HCT116 (cell line): Measurements from ENCODE around the gene MYLK. TPM values are rescaled to one million over a fixed set of nuclear protein-coding genes. Genes with fewer than 3 reads are reported as not detected.

ENCODE experiments used
- ATAC-seq: fragments of 200-7000 bp; cut with Tn5 transposase; 2 replicates; pipeline ENCODE4 v1.9.1; 2020; ENCODE audit warnings: mild to moderate bottlenecking, moderate library complexity
- BruUV-seq: library from RNA; stranded (reverse); fragments of 400-500 nt; replicated peaks from 2 replicates; lab custom pipeline; 2021; lab: Mats Ljungman, UMichigan
- CTCF ChIA-PET: fragments of 300-600 bp; sonication (Branson Sonifier 250); formaldehyde crosslinking; loops from one replicate; lab custom pipeline; 2021; ENCODE audit warnings: antibody characterized with exemption; lab: Charles Lee
- POLR2A ChIA-PET: fragments of 300-600, 350-600 bp; sonication (Branson Sonifier 250); formaldehyde crosslinking; loops from one replicate; lab custom pipeline; 2021; ENCODE audit warnings: antibody characterized with exemption; lab: Charles Lee
- RAD21 ChIA-PET, 2 experiments: fragments of 300-600 bp; sonication (Branson Sonifier 250); formaldehyde crosslinking; loops; one replicate each; lab custom pipeline; 2023; ENCODE audit warnings: low total read pairs in 2 of 2; ENCODE audit not compliant: uncharacterized antibody in 2 of 2, unreplicated experiment in 2 of 2, low non-redundant PET in 1 of 2; lab: Charles Lee
- DNase-seq: peaks from one replicate; pipeline ENCODE4 v3.0.0-alpha.2; 2010; ENCODE audit warnings: low read depth, low spot score
- H2AFZ ChIP-seq: fragments of 200-600 bp; shearing (Covaris generic), sonication (generic); 2 replicates; pipeline ENCODE4 v1.6.1; 2017; ENCODE audit warnings: low read depth, mixed run types, mixed read lengths, antibody characterized with exemption, low read length; ENCODE audit not compliant: poor library complexity, severe bottlenecking
- H3K27ac ChIP-seq: 2 replicates; pipeline ENCODE4 v1.5.1; 2012; ENCODE audit warnings: low read depth, low read length
- H3K27me3 ChIP-seq: fragments of 200-600 bp; sonication (generic); 2 replicates; pipeline ENCODE4 v1.6.1; 2016; ENCODE audit warnings: mixed run types, low read length, mixed read lengths; ENCODE audit not compliant: insufficient read depth
- H3K36me3 ChIP-seq, 2 experiments: fragments of 200-500 bp in 1 of 2; fragments of 200-600 bp in 1 of 2; sonication (Bioruptor generic) in 1 of 2; sonication (generic) in 1 of 2; 2 replicates each; pipeline versions ENCODE4 v1.5.1 to v1.6.1; 2014 to 2016; ENCODE audit warnings: low read length in 2 of 2, inconsistent platforms in 1 of 2, mixed read lengths in 1 of 2, mixed run types in 1 of 2; ENCODE audit not compliant: insufficient read depth in 2 of 2, control insufficient read depth in 1 of 2
- H3K4me1 ChIP-seq, 2 experiments: fragments of 200-600 bp in 1 of 2; sonication (generic) in 1 of 2; 2 replicates each; pipeline versions ENCODE4 v1.5.1 to v1.6.1; 2012 to 2017; ENCODE audit warnings: low read length in 2 of 2, inconsistent platforms in 1 of 2, mild to moderate bottlenecking in 1 of 2, mixed read lengths in 1 of 2, mixed run types in 1 of 2, moderate library complexity in 1 of 2; ENCODE audit not compliant: insufficient read depth in 2 of 2, control insufficient read depth in 1 of 2
- H3K4me2 ChIP-seq: fragments of 200-600 bp; sonication (generic); 2 replicates; pipeline ENCODE4 v1.6.1; 2017; ENCODE audit warnings: mixed run types, low read length, mixed read lengths
- H3K4me3 ChIP-seq, 2 experiments: fragments of 200-600 bp in 1 of 2; sonication (generic) in 1 of 2; replicated peaks in 1 of 2; 2 replicates each; pipeline ENCODE4 v1.5.1; 2011 to 2016; ENCODE audit warnings: low read length in 2 of 2, control low read depth in 1 of 2, low read depth in 1 of 2, mild to moderate bottlenecking in 1 of 2, mixed read lengths in 1 of 2, mixed run types in 1 of 2
- H3K79me2 ChIP-seq: fragments of 200-600 bp; sonication (generic); 2 replicates; pipeline ENCODE4 v1.6.1; 2017; ENCODE audit warnings: mild to moderate bottlenecking, mixed run types, low read length, moderate library complexity, mixed read lengths; ENCODE audit not compliant: insufficient read depth
- H3K9ac ChIP-seq: fragments of 200-600 bp; sonication (generic); 2 replicates; pipeline ENCODE4 v1.6.1; 2016; ENCODE audit warnings: low read length, mixed read lengths
- H3K9me2 ChIP-seq: fragments of 200-600 bp; sonication (generic), shearing (Covaris generic); 2 replicates; pipeline ENCODE4 v1.6.1; 2017; ENCODE audit warnings: mixed run types, mild to moderate bottlenecking, moderate library complexity; ENCODE audit not compliant: insufficient read depth
- H3K9me3 ChIP-seq, 2 experiments: fragments of 200-500 bp in 1 of 2; fragments of 200-600 bp in 1 of 2; sonication (Bioruptor generic) in 1 of 2; sonication (generic) in 1 of 2; 2 replicates each; pipeline ENCODE4 v1.6.1; 2014 to 2017; ENCODE audit warnings: low read length in 2 of 2, mixed read lengths in 2 of 2, inconsistent platforms in 1 of 2, low read depth in 1 of 2, mild to moderate bottlenecking in 1 of 2, mixed run types in 1 of 2, moderate library complexity in 1 of 2; ENCODE audit not compliant: control insufficient read depth in 1 of 2, insufficient read depth in 1 of 2
- H4K20me1 ChIP-seq: fragments of 200-600 bp; sonication (generic), shearing (Covaris generic); 2 replicates; pipeline ENCODE4 v1.6.1; 2017; ENCODE audit warnings: mixed run types, mild to moderate bottlenecking, moderate library complexity; ENCODE audit not compliant: insufficient read depth
- CBX3 ChIP-seq: IDR thresholded peaks from 2 replicates; pipeline ENCODE4 v1.6.1; 2012; ENCODE audit warnings: low read depth
- EGR1 ChIP-seq: IDR thresholded peaks from 2 replicates; pipeline ENCODE4 v1.6.1; 2012; ENCODE audit warnings: low read depth
- ELF1 ChIP-seq: IDR thresholded peaks from 2 replicates; pipeline ENCODE4 v1.6.1; 2012; ENCODE audit warnings: low read depth, borderline replicate concordance
- POLR2AphosphoS5 ChIP-seq: IDR thresholded peaks from 2 replicates; pipeline ENCODE4 v1.6.1; 2011; ENCODE audit warnings: mild to moderate bottlenecking, low read depth, low read length, moderate library complexity
- SRF ChIP-seq: IDR thresholded peaks from 2 replicates; pipeline ENCODE4 v1.6.1; 2012; ENCODE audit warnings: low read depth
- TCF7L2 ChIP-seq: IDR thresholded peaks from 2 replicates; pipeline ENCODE4 v1.7.0; 2011; ENCODE audit warnings: borderline replicate concordance, inconsistent platforms; ENCODE audit not compliant: insufficient read depth, insufficient read length; ENCODE audit errors: extremely low read depth
- ZFX ChIP-seq: fragments of 450-650 bp; IDR thresholded peaks from 2 replicates; pipeline ENCODE4 v1.6.1; 2017
- intact Hi-C: fragments of 100-400 bp; cut with micrococcal nuclease; formaldehyde crosslinking; loops from 2 replicates; pipeline ENCODE4 v1.10.0; 2022
- total RNA-seq: library from RNA; stranded (reverse); gene quantifications from one replicate; pipeline ENCODE4 v1.2.1, GENCODE V29; 2021; ENCODE audit not compliant: unreplicated experiment
- TF ChIP-seq, protein P1 (sequence below), 3 experiments: fragments of 200-600 bp in 1 of 3; sonication (generic) in 1 of 3; IDR thresholded peaks in 2 of 3; conservative IDR thresholded peaks in 1 of 3; 2 replicates each; pipeline ENCODE4 v1.5.1; 2012 to 2017; ENCODE audit warnings: low read depth in 2 of 3, low read length in 2 of 3, antibody characterized with exemption in 1 of 3, borderline replicate concordance in 1 of 3, control low read depth in 1 of 3, mild to moderate bottlenecking in 1 of 3, mixed read lengths in 1 of 3, mixed run types in 1 of 3, moderate library complexity in 1 of 3; ENCODE audit not compliant: insufficient read depth in 1 of 3
- TF ChIP-seq, protein P2 (sequence below): IDR thresholded peaks from 2 replicates; pipeline ENCODE4 v1.6.1; 2012; ENCODE audit warnings: low read depth

The MYLK gene
- total RNA-seq, 1 experiment from 2014 or later, result 3.8 TPM

DNA sequence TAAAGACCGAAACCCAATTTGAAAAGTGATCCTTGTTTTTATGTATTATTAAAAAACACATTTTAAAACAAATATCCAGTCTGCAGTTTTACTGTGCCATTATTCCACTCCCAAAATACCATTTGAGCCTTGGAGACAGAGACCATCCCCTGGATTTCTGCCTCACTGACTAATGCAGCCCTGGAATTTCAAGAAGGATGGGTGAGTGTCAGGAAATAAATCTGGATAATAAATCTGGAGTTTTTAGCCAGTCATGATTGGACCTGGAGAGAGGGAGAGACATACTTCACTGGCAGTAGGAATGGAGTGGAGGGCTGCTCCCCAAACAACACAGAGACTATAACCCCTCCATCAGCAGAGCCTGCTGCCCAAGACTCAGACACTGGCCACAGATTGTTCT is 123.3 kb downstream of the MYLK start:
- Histone ChIP-seq H3K27ac (no peak overlapping the region), H3K4me1 (no peaks in the 10 kb centered on the region), H3K4me2 (no peak overlapping the region), H3K9me3 (no peaks in the 10 kb centered on the region), H3K4me3 (no peak overlapping the region), H3K9ac (no peak overlapping the region), H2AFZ (no peak overlapping the region), H3K27me3 (no peaks in the 10 kb centered on the region), H4K20me1 (no peaks in the 10 kb centered on the region; the same call in 1 of the 2 replicates), H3K79me2 (no peaks in the 10 kb centered on the region), H3K9me2 (no peaks in the 10 kb centered on the region), H3K36me3 (no peaks in the 10 kb centered on the region)
- POLR2A ChIA-PET, result no interaction called here
- intact Hi-C loops, result no loop called here
- no peak for DNase-seq
- RAD21 ChIA-PET, result no interaction called here
- no peak for TF ChIP-seq TCF7L2
- CTCF ChIA-PET, result no interaction called here
- no TSS peak for BruUV-seq
- ATAC-seq, result no peak

DNA sequence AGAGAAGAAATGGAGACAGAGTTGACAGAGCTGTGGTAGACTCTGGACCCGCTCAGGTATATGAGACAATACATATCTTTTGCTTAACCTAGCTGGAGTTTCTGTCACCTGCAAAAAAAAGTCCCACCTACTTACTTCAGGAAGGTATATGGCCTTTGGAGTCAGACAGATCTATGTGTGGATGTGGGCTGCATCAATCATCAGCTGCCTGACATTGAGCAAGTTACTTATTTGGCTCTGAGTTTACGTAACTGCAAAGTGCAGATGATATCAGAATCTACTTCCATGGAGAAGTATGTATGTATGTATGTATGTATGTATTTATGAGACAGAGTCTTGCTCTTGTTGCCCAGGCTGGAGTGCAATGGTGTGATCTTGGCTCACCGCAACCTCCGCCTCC is 124.3 kb downstream of the MYLK start:
- H3K4me1 ChIP-seq, result peaks cover 6 to 8% of the 10 kb centered on the region in 2 experiments; a peak in 3 of 4 replicates
- no peak overlapping the region for H3K4me3 ChIP-seq
- no peaks in the 10 kb centered on the region for H3K36me3 ChIP-seq
- ChIA-PET CTCF (no interaction called here), RAD21 (no interaction called here), POLR2A (no interaction called here)
- no peaks in the 10 kb centered on the region for H3K9me3 ChIP-seq
- H3K27me3 ChIP-seq, result no peaks in the 10 kb centered on the region
- no peak overlapping the region for H3K9ac ChIP-seq
- no peak overlapping the region for H3K27ac ChIP-seq
- no peak for ATAC-seq
- no peak overlapping the region for H3K4me2 ChIP-seq
- no peak overlapping the region for H2AFZ ChIP-seq
- no TSS peak for BruUV-seq
- no peaks in the 10 kb centered on the region; the same call in 1 of the 2 replicates for H4K20me1 ChIP-seq
- H3K79me2 ChIP-seq, result no peaks in the 10 kb centered on the region
- intact Hi-C loops, result no loop called here
- TF ChIP-seq CBX3 (no peak), SRF (no peak), ZFX (no peak), ELF1 (no peak), TCF7L2 (no peak), EGR1 (no peak), POLR2AphosphoS5 (no peak)
- TF ChIP-seq, protein P1, sequence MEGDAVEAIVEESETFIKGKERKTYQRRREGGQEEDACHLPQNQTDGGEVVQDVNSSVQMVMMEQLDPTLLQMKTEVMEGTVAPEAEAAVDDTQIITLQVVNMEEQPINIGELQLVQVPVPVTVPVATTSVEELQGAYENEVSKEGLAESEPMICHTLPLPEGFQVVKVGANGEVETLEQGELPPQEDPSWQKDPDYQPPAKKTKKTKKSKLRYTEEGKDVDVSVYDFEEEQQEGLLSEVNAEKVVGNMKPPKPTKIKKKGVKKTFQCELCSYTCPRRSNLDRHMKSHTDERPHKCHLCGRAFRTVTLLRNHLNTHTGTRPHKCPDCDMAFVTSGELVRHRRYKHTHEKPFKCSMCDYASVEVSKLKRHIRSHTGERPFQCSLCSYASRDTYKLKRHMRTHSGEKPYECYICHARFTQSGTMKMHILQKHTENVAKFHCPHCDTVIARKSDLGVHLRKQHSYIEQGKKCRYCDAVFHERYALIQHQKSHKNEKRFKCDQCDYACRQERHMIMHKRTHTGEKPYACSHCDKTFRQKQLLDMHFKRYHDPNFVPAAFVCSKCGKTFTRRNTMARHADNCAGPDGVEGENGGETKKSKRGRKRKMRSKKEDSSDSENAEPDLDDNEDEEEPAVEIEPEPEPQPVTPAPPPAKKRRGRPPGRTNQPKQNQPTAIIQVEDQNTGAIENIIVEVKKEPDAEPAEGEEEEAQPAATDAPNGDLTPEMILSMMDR (IDR thresholded peaks at IDR 0.05 in 2 of 3, conservative IDR thresholded peaks at IDR 0.05 in 1 of 3; ENCODE audit: borderline replicate concordance in 1 of 3, insufficient read depth in 1 of 3, low read depth in 2 of 3, low read length in 2 of 3), result no peak
- TF ChIP-seq, protein P2, sequence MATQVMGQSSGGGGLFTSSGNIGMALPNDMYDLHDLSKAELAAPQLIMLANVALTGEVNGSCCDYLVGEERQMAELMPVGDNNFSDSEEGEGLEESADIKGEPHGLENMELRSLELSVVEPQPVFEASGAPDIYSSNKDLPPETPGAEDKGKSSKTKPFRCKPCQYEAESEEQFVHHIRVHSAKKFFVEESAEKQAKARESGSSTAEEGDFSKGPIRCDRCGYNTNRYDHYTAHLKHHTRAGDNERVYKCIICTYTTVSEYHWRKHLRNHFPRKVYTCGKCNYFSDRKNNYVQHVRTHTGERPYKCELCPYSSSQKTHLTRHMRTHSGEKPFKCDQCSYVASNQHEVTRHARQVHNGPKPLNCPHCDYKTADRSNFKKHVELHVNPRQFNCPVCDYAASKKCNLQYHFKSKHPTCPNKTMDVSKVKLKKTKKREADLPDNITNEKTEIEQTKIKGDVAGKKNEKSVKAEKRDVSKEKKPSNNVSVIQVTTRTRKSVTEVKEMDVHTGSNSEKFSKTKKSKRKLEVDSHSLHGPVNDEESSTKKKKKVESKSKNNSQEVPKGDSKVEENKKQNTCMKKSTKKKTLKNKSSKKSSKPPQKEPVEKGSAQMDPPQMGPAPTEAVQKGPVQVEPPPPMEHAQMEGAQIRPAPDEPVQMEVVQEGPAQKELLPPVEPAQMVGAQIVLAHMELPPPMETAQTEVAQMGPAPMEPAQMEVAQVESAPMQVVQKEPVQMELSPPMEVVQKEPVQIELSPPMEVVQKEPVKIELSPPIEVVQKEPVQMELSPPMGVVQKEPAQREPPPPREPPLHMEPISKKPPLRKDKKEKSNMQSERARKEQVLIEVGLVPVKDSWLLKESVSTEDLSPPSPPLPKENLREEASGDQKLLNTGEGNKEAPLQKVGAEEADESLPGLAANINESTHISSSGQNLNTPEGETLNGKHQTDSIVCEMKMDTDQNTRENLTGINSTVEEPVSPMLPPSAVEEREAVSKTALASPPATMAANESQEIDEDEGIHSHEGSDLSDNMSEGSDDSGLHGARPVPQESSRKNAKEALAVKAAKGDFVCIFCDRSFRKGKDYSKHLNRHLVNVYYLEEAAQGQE, result no peak
- TF ChIP-seq, all 23 proteins: peak for 0
- H3K9me2 ChIP-seq, result no peaks in the 10 kb centered on the region
- no peak for DNase-seq
